Brain microvascular endothelial cell (primary cell): ENCODE data around the gene LRMDA.

Experiments
- DNase-seq: peaks from one replicate; pipeline ENCODE4 v3.0.0-alpha.2; 2020
- H3K27ac ChIP-seq: fragments of 250-450 bp; sonication (Bioruptor Pico); 2 replicates; pipeline ENCODE4 v1.5.1; 2020; ENCODE audit warnings: mild to moderate bottlenecking, moderate library complexity
- H3K27me3 ChIP-seq: fragments of 250-450 bp; sonication (Bioruptor Pico); replicated peaks from 2 replicates; pipeline ENCODE4 v1.5.1; 2020; ENCODE audit warnings: mild to moderate bottlenecking
- H3K36me3 ChIP-seq: fragments of 250-450 bp; sonication (Bioruptor Pico); replicated peaks from 2 replicates; pipeline ENCODE4 v1.5.1; 2020; ENCODE audit warnings: mild to moderate bottlenecking
- H3K4me3 ChIP-seq: 2 replicates; pipeline ENCODE4 v1.5.1; 2011; ENCODE audit warnings: low read depth, mild to moderate bottlenecking, control low read depth, low read length, moderate library complexity
- CTCF ChIP-seq: IDR thresholded peaks from 2 replicates; pipeline ENCODE4 v1.5.1; 2011; ENCODE audit warnings: low read depth, mild to moderate bottlenecking, moderate library complexity, low read length, control low read depth, inconsistent platforms; ENCODE audit errors: missing control alignments
- in situ Hi-C: cut with HindIII; loops from 2 replicates; pipeline ENCODE4 v1.10.0; 2017; ENCODE audit warnings: low sequenced_read_pairs, low pct_ligation_motif_present

Gene LRMDA

GRCh38 chr10:75782463-75783248 lies 351.2 kb downstream of the LRMDA start:
- in situ Hi-C loops = no loop called here
- no peak for TF ChIP-seq CTCF
- no peak for DNase-seq

GRCh38 chr10:75788394-75789205 lies 357.2 kb downstream of the LRMDA start:
- no peaks in the 10 kb centered on the region for H3K27me3 ChIP-seq
- no peak for DNase-seq
- no peak overlapping the region for H3K27ac ChIP-seq
- H3K36me3 ChIP-seq = no peaks in the 10 kb centered on the region
- in situ Hi-C loops = no loop called here
- H3K4me3 ChIP-seq = no peak overlapping the region
- TF ChIP-seq CTCF = no peak

More at GRCh38 chr10:75782463-75783248, 351.2 kb downstream of the LRMDA start:
- Histone ChIP-seq H3K4me3 (no peak overlapping the region), H3K27me3 (peaks cover 2% of the 10 kb centered on the region), H3K27ac (no peak overlapping the region), H3K36me3 (no peaks in the 10 kb centered on the region)

- no peak overlapping the region for H3K27ac ChIP-seq
- DNase-seq = no peak
- H3K4me3 ChIP-seq = no peak overlapping the region
- in situ Hi-C loops = no loop called here
- TF ChIP-seq CTCF = no peak
- H3K36me3 ChIP-seq = no peaks in the 10 kb centered on the region
- no peaks in the 10 kb centered on the region for H3K27me3 ChIP-seq
Measured at GRCh38 chr10:75793848-75794247, 362.4 kb downstream of the LRMDA start.

- in situ Hi-C loops = no loop called here
- Histone ChIP-seq H3K36me3 (no peaks in the 10 kb centered on the region), H3K4me3 (no peak overlapping the region), H3K27ac (no peak overlapping the region), H3K27me3 (no peaks in the 10 kb centered on the region)
- no peak for DNase-seq
- no peak for TF ChIP-seq CTCF
Measured at GRCh38 chr10:75801121-75801520, 369.7 kb downstream of the LRMDA start.

- Histone ChIP-seq H3K4me3 (no peak overlapping the region), H3K27ac (no peak overlapping the region), H3K27me3 (no peaks in the 10 kb centered on the region), H3K36me3 (no peaks in the 10 kb centered on the region)
- TF ChIP-seq CTCF = no peak
- in situ Hi-C loops = no loop called here
- DNase-seq = no peak
Measured at GRCh38 chr10:75801661-75802060, 370.2 kb downstream of the LRMDA start.
